Glomerular endothelial cell (primary cell): ENCODE data around the gene ESRRB. TPM values are rescaled to one million over a fixed set of nuclear protein-coding genes. Genes with fewer than 3 reads are reported as not detected.

ENCODE experiments used
- DNase-seq: peaks from one replicate; pipeline ENCODE4 v3.0.0-alpha.2; 2011; ENCODE audit warnings: low read depth, low spot score; ENCODE audit errors: extremely low read depth
- total RNA-seq: library from RNA; depleted of rRNA; stranded (reverse); fragments of >200 nt; gene quantifications from 2 replicates; pipeline ENCODE4 v1.2.3, GENCODE V29; 2015

Gene ESRRB
- total RNA-seq, 1 donor from 2014 or later: not detected

GRCh38 chr14:76439237-76439775 is 63.4 kb downstream of the ESRRB start:
- no peak for DNase-seq

GRCh38 chr14:76446486-76446885 is 70.5 kb downstream of the ESRRB start:
- no peak for DNase-seq

GRCh38 chr14:76446921-76447320 is 71.0 kb downstream of the ESRRB start:
- DNase-seq: no peak

GRCh38 chr14:76450476-76450875 is 74.5 kb downstream of the ESRRB start:
- no peak for DNase-seq

- peak; percentile 14 for DNase-seq
Measured at GRCh38 chr14:76456200-76456599, 80.3 kb downstream of the ESRRB start.

- DNase-seq: no peak
Measured at GRCh38 chr14:76456891-76457586, 81.1 kb downstream of the ESRRB start.

- no peak for DNase-seq
Measured at GRCh38 chr14:76457841-76458240, 81.9 kb downstream of the ESRRB start.

- DNase-seq: no peak
Measured at GRCh38 chr14:76461886-76462285, 85.9 kb downstream of the ESRRB start.

- no peak for DNase-seq
Measured at GRCh38 chr14:76462330-76462729, 86.4 kb downstream of the ESRRB start.

GRCh38 chr14:76463105-76463504 is 87.2 kb downstream of the ESRRB start:
- no peak for DNase-seq

GRCh38 chr14:76464856-76465255 is 88.9 kb downstream of the ESRRB start:
- no peak for DNase-seq

- no peak for DNase-seq
Measured at GRCh38 chr14:76465664-76466063, 89.7 kb downstream of the ESRRB start.

- no peak for DNase-seq
Measured at GRCh38 chr14:76467711-76468155, 91.8 kb downstream of the ESRRB start.

GRCh38 chr14:76472199-76472723 is 96.3 kb downstream of the ESRRB start:
- DNase-seq: no peak

- DNase-seq: no peak
Measured at GRCh38 chr14:76473481-76474263, 97.7 kb downstream of the ESRRB start.

GRCh38 chr14:76480426-76480825 is 104.5 kb downstream of the ESRRB start:
- no peak for DNase-seq

- DNase-seq: no peak
Measured at GRCh38 chr14:76484355-76484754, 108.4 kb downstream of the ESRRB start.

GRCh38 chr14:76486251-76486743 is 110.4 kb downstream of the ESRRB start:
- DNase-seq: no peak

GRCh38 chr14:76488551-76488950 is 112.6 kb downstream of the ESRRB start:
- no peak for DNase-seq

GRCh38 chr14:76489667-76490066 is 113.7 kb downstream of the ESRRB start:
- no peak for DNase-seq

GRCh38 chr14:76490111-76490510 is 114.2 kb downstream of the ESRRB start:
- DNase-seq: no peak
